ENCODE results near the gene NRP1.

DNA sequence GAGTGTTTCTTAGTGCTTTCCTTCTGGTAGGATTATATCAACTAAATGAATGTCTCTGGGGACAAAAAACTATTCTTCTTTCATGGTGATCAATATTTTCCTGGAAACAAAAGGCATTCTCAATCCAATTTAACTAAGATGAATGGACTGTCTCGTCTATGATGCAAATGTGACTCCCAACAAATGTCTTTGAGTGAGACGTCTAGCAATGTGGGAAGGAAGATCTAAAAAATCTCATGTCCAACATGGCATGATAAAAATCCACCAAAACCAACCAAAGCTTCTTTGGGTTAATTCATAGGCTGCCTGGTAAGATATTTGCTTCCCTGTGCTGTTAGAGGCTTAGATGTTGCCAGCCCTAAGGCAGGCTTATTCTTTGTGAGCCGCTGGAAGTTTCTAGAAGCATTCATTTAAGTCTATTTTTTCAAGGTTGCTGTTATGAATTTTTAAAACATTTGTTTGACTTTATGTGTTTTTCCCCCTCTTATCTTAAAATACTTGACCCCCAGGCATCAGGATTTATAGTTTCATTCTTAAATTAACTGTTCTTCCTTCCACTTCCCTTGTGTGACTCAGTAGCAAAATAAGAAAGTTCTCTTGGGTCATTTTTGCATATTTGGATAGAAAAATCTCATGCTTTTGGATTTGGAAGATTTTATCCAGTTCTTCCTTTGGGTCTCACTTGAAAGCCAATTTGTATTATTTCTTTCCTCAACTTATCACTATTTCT, 156.3 kb downstream of the NRP1 start:
- TF ChIP-seq POLR2A (IDR thresholded peaks at IDR 0.05; ENCODE audit: control extremely low read depth in 1 of 2, low read depth in 2 of 2, low read length in 2 of 2) (no peak), HDAC2 (IDR thresholded peaks at IDR 0.05; ENCODE audit: borderline replicate concordance in 1 of 2, low read depth in 2 of 2, low read length in 2 of 2) (no peak), MAFK (IDR thresholded peaks at IDR 0.05; ENCODE audit: low read depth, low read length) (no peak), ZNF274 (IDR thresholded peaks at IDR 0.05; ENCODE audit: borderline replicate concordance, extremely low read depth, low read length) (no peak)
